Measurements from ENCODE around the gene RPSA.

DNA sequence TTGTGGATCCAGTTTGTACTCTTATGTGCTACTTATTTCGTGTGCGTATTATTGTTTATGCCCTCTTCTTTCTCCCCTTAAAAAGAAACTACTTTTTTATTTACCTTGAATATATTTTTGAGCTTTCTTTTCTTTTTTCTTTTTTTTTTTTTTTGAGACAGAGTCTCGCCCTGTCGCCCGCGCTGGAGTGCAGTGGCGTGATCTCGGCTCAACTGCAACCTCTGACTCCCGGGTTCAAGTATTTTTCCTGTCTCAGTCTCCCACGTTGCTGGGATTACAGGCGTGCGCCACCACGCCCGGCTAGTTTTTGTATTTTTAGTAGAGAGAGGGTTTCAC lies 21.9 kb upstream of the RPSA start:
- TF ChIP-seq, protein P1, sequence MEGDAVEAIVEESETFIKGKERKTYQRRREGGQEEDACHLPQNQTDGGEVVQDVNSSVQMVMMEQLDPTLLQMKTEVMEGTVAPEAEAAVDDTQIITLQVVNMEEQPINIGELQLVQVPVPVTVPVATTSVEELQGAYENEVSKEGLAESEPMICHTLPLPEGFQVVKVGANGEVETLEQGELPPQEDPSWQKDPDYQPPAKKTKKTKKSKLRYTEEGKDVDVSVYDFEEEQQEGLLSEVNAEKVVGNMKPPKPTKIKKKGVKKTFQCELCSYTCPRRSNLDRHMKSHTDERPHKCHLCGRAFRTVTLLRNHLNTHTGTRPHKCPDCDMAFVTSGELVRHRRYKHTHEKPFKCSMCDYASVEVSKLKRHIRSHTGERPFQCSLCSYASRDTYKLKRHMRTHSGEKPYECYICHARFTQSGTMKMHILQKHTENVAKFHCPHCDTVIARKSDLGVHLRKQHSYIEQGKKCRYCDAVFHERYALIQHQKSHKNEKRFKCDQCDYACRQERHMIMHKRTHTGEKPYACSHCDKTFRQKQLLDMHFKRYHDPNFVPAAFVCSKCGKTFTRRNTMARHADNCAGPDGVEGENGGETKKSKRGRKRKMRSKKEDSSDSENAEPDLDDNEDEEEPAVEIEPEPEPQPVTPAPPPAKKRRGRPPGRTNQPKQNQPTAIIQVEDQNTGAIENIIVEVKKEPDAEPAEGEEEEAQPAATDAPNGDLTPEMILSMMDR (IDR thresholded peaks at IDR 0.05) = no peak
- TF ChIP-seq POLR2A (IDR thresholded peaks at IDR 0.05) (no peak), EP300 (IDR thresholded peaks at IDR 0.05) (no peak), POLR2AphosphoS5 (IDR thresholded peaks at IDR 0.05) (no peak)
